NCI-H345 treated with DMSO at 0.1 percent for 48 hours (cell line): ENCODE results near the gene PAK1IP1.
"Not testable (repeated sequence)": the region's sequence is repeated elsewhere in the genome, so short reads cannot be mapped to it uniquely, and the experiment has no call there.

Source experiments
- DNase-seq: peaks from one replicate; lab custom pipeline; 2025; ENCODE audit not compliant: unreplicated experiment; lab: John Stamatoyannopoulos, UW

The PAK1IP1 gene, protein sequence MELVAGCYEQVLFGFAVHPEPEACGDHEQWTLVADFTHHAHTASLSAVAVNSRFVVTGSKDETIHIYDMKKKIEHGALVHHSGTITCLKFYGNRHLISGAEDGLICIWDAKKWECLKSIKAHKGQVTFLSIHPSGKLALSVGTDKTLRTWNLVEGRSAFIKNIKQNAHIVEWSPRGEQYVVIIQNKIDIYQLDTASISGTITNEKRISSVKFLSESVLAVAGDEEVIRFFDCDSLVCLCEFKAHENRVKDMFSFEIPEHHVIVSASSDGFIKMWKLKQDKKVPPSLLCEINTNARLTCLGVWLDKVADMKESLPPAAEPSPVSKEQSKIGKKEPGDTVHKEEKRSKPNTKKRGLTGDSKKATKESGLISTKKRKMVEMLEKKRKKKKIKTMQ

DNA sequence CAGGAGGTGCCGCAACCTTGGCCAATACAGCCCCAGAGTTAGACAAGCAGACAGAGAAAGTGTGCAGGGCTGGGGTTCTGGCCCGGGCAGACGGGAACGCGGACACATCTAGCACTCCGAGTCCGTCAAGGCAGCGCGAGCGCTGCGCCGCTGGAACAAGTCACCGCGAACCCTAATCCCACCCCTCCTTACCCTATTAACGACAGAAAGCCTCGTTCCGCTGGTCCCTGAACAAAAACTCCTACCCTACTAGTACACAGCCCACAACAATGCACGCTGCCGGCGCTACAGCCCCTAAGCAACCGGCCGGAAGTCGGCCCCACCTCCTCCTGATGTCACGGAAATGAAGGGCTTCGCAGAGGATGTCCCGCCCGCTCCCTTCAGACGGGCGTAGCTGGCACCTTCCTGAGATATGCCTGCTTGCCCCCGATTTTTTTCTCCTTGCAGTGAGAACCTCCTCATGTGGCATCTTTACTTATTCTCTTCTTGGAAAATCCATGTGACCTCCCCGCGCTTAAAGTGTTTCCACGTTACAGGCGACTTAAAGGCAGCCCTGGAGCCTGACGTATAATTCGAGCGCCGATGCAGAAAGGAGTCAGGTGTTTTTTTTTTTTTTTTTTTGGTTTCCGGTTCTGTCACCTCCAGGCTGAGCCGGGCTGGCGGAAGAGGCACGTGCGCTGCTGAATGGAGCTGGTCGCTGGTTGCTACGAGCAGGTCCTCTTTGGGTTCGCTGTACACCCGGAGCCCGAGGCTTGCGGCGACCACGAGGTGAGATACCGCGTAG is at the start of gene PAK1IP1, which contains the start of gene C6orf52:
TSS of gene PAK1IP1 (plus strand) at position 671 of the 784 bp plus-strand sequence. CDS start at position 685, 14 bp downstream.
TSS of gene C6orf52 (minus strand) at position 315 of the 784 bp plus-strand sequence. CDS start 7,066 bp downstream, outside the sequence.
- DNase-seq = peak; percentile 44

DNA sequence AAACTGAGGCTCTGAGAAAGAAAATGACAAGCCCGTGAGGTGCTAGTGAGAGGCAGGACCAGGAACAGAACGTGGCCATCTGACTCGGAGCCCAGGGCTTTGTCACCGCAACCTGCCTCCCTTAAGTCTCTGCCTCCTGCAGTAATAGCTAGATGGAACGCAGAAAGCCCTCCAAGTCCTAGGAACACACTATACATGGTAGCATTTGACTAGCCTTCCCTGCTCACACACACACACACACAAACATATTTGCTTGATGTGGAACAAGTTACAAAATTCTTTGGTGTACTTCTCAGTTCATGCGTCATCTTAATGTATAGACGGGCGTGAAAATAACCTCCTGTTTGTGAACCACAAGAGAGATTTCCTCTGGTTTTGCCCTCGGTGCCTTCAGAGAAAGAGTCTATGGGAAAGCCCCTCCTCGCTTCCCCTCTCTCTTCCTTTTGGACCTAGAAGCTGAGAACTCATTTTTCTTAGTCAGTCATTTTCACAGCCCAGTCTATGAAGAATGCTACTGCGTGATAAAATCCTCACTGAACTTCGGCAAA is 39.2 kb upstream of the PAK1IP1 start:
- no peak for DNase-seq

DNA sequence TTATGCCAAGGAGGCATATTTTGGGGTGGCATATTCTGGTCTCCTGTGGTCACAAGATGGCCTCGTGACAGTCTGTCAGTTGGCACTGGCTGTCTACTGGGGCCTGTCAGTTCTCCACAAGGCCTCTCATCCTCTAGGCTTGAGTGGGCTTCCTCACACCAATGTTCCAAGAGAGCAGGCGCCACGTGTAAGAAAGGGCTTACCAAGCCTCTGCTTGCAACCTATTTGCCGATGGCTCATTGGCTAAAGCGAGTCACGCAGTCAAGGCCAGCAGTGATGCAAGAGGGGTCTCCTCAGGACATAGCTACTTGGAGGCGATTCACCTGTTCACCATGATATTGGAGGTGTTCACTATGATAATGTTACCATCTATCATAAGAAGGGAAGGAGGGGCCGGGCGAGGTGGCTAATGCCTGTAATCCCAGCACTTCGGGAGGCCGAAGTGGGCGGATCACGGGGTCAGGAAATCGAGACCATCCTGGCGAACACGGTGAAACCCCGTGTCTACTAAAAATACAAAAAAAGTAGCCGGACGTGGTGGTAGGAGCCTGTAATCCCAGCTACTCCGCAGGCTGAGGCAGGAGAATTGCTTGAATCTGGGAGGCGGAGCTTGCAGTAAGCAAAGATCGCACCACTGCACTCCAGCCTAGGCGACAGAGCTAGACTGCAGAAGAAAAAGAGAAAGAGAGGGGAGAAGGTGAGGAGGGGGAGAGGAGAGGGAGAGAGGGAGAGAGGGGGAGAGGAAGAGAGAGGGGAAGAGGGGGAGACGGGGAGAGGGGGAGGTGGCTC is 35.7 kb upstream of the PAK1IP1 start:
- DNase-seq = no peak

DNA sequence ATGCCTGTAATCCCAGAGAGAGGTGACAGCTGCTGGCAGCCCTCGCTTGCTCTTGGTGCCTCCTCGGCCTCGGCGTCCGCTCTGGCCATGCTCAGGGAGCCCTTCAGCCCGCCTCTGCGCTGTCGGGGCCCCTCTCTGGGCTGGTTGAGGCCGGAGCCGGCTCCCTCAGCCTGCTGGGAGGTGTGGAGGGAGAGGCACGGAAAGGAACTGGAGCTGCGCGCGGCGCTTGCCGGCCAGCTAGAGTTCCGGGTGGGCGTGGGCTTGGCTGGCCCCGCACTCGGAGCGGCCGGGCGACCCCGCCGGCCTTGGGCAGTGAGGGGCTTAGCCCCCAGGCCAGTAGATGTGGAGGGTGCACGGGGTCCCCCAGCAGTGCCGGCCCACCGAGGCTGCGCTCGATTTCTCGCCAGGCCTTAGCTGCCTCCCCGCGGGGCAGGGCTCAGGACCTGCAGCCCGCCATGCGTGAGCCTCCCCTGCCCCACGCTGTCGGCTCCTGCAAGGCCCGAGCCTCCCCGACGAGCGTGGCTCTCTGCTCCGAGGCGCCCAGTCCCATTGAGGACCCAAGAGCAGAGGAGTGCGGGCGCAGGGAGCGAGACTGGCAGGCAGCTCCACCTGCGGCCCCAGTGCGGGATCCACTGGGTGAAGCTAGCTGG is 34.9 kb upstream of the PAK1IP1 start:
- no peak for DNase-seq

DNA sequence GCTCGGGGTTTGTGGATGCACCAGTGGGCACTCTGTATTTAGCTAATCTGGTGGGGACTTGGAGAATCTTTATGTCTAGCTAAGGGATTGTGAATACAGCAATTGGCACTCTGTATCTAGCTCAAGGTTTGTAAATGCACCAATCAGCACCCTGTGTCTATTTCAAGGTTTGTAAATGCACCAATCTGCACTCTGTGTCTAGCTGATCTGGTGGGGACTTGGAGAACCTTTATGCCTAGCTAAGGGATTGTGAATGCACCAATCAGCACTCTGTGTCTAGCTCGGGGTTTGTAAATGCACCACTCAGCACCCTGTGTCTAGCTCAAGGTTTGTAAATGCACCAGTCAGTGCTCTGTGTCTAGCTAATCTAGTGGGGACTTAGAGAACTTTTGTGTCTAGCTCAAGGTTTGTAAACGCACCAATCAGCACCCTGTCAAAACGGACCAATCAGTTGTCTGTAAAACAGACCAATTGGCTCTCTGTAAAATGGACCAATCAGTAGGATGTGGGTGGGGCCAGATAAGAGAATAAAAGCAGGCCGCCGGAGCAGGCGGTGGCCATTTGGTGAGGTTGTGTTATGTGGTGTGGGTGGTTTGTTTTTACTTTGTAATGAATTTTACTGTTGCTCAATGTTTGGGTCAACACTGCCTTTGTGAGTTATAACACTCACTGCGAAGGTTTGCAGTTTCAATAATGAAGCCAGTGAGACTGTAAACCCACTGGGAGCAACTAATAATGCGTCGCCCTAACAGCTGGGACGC is 34.2 kb upstream of the PAK1IP1 start:
- DNase-seq = not testable (repeated sequence)

DNA sequence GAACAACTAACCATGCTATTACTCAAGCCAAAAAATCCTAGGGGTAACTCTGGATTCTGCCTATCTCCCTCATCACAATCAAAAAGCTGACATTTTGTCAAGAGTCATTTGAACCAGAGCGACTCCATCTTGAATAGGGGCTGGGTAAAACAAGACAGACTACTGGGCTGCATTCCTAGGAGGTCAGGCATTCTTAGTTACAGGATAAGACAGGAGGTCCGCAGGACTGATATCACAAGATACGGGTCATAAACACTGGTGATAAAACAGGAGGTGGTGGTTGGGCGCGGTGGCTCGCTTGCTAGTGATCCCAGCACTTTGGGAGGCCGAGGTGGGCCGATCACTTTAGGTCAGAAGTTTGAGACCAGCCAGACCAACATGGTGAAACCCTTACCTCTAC is 32.6 kb upstream of the PAK1IP1 start:
- no peak for DNase-seq

DNA sequence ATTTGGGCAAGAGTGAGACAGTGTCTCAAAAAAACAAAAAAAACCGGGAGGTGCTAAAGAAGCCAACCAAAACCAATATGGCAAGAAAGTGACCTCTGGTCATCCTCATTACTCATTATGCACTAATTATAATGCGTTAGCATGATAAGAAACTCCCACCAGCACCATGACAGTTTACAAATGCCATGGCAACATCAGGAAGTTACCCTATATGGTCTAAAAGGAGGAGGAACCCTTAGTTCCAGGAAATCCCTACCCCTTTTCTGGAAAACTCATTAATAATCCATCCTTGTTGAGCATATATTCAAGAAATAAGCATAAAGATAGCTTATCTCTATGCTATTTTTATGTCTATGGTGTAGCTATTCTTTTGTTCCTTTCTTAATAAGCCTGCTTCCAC is 32.0 kb upstream of the PAK1IP1 start:
- no peak for DNase-seq

DNA sequence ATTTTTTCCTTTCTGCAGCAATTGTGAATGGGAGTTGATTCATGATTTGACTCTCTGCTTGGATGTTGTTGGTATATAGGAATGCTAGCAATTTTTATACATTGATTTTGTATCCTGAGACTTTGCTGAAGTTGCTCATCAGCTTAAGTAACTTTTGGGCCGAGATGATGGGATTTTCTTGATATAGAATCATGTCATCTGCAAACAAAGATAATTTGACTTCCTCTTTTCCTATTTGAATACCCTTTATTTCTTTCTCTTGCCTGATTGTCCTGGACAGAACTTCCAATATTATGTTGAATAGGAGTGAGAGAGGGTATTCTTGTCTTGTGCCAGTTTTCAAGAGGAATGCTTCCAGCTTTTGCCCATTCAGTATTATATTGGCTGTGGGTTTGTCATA is 29.2 kb upstream of the PAK1IP1 start:
- DNase-seq = not testable (repeated sequence)

DNA sequence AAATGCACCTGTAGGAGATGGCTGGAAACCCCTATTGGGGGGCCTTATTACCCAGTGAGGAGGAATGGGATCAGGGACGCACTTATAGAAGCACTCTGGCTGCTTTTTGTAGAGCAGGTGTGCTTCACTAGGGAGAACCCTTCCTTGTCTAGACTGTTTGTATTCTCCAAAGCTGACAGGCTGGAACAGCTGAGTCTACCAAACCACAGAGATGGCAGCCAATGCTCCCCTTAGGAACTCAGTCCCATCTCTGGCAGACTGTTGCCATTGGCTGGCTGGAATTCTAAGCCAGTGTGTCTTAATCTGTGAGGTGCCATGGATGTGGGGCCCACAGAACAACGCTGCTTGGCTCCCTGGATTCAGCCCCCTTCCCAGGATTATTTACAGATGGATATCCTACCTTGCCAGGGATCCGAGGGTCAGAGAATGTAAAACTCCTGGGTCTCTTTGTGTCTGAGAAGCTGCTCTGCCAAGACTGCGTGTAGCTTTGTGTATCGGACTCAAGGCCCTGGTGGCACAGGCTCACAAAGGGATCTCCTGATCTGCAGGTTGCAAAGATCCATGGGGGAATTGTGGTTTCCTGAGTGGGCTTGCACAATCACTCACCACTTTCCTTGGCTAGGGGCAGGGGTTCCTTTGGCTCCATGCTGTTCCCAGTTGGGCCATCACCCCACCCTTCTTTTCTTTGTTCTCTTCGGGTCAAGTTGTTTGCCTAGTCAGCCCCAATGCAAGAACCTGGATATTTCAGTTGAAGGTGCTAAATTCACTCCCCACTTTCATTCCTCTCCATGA is 26.4 kb upstream of the PAK1IP1 start:
- no peak for DNase-seq

DNA sequence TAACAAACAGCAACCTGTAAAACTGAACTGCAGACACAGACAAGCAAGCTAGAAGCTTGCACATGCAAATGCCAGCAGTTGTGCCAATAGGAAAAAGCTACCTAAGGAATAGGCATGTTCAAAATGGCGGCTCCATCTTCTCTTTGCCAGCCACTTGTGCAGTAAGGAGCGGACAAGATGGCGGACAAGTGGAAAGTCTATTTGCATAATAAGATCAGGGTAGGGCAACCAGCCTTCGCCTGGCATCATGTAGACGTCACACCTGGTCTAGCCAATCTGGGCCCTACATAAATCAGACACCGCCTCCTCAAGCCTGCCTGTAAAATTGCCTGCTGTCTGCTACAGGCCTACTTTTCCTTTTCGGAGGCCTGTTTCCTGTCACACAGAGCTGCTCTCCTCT is 18.4 kb upstream of the PAK1IP1 start:
- DNase-seq = no peak

DNA sequence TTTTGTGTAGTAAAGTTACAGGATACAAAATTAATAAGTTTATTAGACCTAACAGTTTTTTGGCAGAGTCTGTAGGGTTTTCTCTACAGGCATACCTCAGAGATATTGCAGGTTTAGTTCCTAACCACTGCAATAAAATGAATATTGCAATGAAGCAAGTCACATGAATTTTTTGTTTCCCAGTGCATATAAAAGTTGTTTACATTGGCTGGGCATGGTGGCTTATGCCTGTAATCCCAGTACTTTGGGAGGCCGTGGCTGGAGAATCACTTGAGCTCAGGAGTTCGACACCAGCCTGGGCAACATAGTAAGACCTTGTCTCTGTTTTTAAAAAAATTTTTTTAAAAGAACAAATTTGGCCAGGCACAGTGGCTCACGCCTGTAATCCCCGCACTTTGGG is 16.3 kb upstream of the PAK1IP1 start:
- DNase-seq = no peak

DNA sequence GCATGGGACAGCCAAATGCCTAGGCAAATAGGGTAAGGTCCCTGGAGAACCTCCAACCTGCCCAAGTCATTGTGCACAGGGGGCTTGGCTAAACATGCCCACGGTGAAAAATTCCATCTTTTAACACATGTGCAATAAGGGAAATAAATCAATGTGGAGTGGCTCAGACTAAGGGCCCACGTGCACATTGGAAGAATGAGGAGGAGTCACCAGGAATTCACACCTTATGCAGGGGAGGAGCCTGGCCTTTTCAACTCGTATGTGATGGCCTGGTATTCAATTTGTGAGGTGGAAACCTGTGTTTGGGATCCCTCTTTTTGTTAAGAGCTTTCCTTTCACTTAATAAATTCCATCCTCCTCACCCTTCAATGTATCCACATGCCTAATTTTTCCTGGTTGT is 13.0 kb upstream of the PAK1IP1 start:
- no peak for DNase-seq

DNA sequence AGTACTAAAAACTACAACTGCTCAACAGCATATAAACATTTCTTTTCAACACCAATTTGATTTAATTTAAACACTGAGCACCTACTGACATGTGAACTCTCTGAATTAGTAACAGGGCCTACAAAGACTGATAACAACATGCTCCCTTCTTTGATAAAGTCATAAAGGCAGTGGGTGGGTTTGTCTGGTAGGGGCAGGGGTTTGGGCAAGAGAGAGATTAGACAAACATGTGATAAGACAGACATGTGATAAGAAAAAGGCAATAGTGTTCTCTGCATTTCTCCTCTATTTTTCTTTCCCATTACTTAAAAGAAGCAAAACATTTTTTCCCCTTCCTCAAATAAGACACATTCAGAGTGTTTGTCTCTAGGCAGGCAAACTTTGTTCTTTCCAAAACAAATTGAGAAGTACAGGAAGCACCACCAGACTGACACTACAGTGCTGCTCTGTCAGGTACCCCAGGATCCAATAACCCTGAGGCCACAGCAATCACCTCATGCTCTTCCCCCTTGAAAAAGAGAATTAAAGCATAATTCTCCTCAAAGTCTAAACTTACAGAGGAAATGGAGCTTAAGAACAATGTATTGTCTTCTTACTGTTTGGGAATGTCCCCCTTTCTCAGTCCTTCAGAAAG is 12.3 kb upstream of the PAK1IP1 start:
- DNase-seq = no peak

DNA sequence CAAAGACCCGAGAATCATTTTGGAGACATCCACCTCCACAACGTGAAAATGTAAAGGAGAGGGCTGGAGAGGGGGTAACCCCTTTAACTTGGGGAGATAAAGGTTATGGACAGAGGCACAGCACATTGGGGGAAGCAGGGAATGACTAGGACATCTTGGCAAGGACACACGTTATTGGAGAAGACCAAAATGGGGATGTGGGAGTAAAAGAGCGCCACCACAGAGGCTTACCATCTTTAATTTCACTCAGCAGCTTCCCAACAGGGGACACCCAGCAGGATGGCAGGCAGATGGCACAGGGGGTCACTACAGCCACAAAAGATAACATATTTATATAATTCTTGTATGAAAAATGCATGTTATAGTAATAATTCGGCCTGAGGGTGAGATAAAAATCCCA is 10.2 kb upstream of the PAK1IP1 start:
- DNase-seq = no peak

DNA sequence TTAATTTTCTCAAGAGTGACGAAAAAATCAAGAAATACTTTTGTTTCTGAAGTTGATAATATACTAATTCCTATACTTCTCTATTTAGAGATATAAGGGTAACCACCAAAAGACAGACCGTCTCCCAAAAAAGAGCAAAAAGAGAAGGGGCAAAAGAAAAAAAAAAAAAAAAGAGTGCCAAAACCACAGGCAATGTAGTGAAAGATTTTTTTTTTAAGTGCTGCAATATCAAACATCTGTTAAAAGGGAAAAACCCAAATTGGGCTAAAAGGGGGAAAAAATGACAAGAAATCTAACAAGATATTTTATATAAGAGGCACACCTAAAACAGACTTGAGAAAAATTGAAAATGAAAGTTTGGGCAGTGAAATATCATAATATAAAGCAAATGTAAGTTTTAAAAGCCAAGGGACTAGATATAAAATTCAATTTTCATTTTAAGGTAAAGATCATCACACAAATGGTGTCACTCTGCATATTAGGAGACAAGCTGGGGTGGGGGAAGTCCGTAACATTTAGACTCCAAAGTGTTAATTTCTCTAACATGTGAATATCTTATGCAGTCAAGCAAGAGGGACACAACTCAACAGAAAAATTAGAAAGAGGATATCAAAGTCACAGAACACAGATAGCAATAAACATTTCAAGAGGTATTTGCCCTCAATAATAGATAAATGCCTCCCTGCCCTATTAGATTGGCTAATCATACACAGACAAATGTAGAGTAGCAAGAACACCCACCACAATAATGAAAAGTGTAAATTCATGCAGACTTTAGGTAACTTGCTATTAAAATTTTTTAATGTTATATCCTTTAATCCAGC is 9.5 kb upstream of the PAK1IP1 start:
- DNase-seq = no peak

DNA sequence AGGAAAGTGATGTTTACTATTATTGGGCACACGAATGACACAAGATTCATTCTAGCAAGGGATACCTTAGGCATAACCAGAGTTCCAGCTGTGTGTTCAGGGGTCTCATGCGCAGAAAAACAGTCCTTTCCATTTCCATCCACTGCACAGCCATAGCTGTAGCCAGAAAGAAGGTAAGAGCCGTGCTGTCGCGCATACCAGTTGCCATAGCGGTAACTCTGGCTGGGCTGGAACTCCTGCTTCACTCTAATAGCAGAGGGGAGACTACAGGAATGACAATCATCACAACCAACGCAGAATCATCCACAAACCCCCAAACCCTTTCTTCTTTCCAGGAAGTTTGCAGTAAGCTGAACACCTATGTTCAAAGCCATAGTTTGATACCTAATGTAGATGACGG is 7.9 kb upstream of the PAK1IP1 start:
- DNase-seq = no peak

DNA sequence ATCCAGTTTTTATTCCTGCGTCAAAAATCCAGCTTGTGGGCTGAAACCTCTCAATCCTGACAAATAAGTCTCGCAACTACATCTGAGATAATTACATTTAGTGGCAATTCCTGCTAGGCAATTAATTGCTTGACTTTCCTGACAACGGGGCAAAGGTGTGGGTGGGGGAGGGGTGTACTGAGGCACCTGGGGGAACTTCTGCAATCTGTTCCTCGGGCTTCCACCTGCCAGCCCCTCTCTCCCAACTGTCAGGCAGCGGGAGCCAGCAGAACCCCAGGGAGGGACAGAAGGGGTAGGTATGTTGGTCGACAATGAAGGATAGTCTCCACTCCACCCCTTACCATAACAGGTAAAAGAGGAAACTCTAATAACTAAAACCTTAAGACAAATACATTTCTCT is 7.2 kb upstream of the PAK1IP1 start:
- no peak for DNase-seq
